Natural killer cell (primary cell): ENCODE results near the gene LIN9. TPM values are rescaled to one million over a fixed set of nuclear protein-coding genes. Genes with fewer than 3 reads are reported as not detected.

Source experiments
- ATAC-seq, 3 donors: fragments of 150-1000 bp in 2 of 3; fragments of 200-7000 bp in 1 of 3; cut with Tn5 transposase; 1 replicate in 1 of 3; 2 replicates in 2 of 3; pipeline ENCODE4 v1.10.0; 2021; ENCODE audit warnings: mild to moderate bottlenecking in 2 of 3, moderate library complexity in 2 of 3
- DNase-seq, 2 donors: peaks; one replicate each; pipeline versions ENCODE4 v3.0.0 to v3.0.0-alpha.2; 2013 to 2021; ENCODE audit warnings: mixed read lengths in 1 of 2
- H3K27ac ChIP-seq: one replicate; pipeline ENCODE4 v1.5.1; 2013; ENCODE audit warnings: mild to moderate bottlenecking, low read length
- H3K27me3 ChIP-seq: one replicate; pipeline ENCODE4 v1.6.1; 2013; ENCODE audit warnings: low read length; ENCODE audit not compliant: control insufficient read depth, insufficient read depth
- H3K36me3 ChIP-seq: one replicate; pipeline ENCODE4 v1.6.1; 2013; ENCODE audit warnings: low read length; ENCODE audit not compliant: control insufficient read depth, insufficient read depth
- H3K4me1 ChIP-seq: one replicate; pipeline ENCODE4 v1.6.1; 2013; ENCODE audit warnings: low read length; ENCODE audit not compliant: control insufficient read depth, insufficient read depth
- H3K4me3 ChIP-seq: one replicate; pipeline ENCODE4 v1.5.1; 2013; ENCODE audit warnings: low read length
- H3K9me3 ChIP-seq: one replicate; pipeline ENCODE4 v1.6.1; 2013; ENCODE audit warnings: low read length; ENCODE audit not compliant: control insufficient read depth, insufficient read depth
- H3K27ac Mint-ChIP-seq, 2 donors: one replicate each; pipeline ENCODE4 v1.8.0; 2022; ENCODE audit warnings: mild to moderate bottlenecking in 2 of 2, mixed read lengths in 2 of 2, moderate library complexity in 1 of 2
- H3K27me3 Mint-ChIP-seq, 2 donors: one replicate each; pipeline ENCODE4 v1.8.0; 2022; ENCODE audit warnings: low read depth in 2 of 2, mixed read lengths in 2 of 2
- H3K36me3 Mint-ChIP-seq: one replicate; pipeline ENCODE4 v1.8.0; 2022; ENCODE audit warnings: mixed read lengths
- H3K4me1 Mint-ChIP-seq, 2 donors: one replicate each; pipeline ENCODE4 v1.8.0; 2022; ENCODE audit warnings: mixed read lengths in 2 of 2
- H3K4me3 Mint-ChIP-seq: one replicate; pipeline ENCODE4 v1.8.0; 2022; ENCODE audit warnings: mild to moderate bottlenecking, moderate library complexity, mixed read lengths
- H3K9me3 Mint-ChIP-seq, 2 donors: one replicate each; pipeline ENCODE4 v1.8.0; 2022; ENCODE audit warnings: mixed read lengths in 2 of 2
- CTCF ChIP-seq: fragments of 200-600 bp; IDR thresholded peaks from one replicate; pipeline ENCODE4 v1.8.0; 2022; ENCODE audit warnings: antibody characterized with exemption
- WGBS: methylation state at CpG from one replicate; pipeline ENCODE4 v1.1.7; 2013; ENCODE audit warnings: missing lambda C conversion rate; ENCODE audit not compliant: insufficient coverage; 5-methylcytosine and 5-hydroxymethylcytosine counted together
- intact Hi-C: fragments of 100-400 bp; cut with micrococcal nuclease; formaldehyde crosslinking; loops from one replicate; pipeline ENCODE4 v1.14.2; 2022
- total RNA-seq, 4 donors: library from RNA; stranded (reverse); fragments of 120-200 nt in 1 of 4; gene quantifications; one replicate each; pipeline versions ENCODE4 v1.2.3 to v1.2.4, GENCODE V29; 2013 to 2022

LIN9 gene
- total RNA-seq, 3 donors from 2014 or later (not counting 1 experiment from before 2014, with no cell fraction given): 1.3 to 2.9 (median 2.4) TPM

DNA sequence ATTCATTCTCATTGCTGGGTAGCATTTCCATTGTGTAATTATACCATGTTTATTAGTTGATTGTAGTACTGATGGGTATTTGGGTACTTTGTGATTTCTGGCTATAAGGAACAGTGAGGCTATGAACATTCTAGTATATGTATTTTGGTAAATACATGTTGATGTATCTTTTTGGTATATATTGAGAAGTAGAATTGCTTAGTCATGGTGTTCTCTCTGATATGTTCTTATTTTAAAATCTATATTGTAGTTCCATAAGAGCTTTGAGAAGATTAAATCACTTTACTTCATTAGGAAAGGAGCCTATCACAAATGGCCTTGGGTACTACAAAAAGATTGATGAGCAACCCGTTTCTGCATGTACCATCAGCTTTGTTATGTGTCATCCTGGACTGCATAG, 72.1 kb downstream of the LIN9 start:
- Mint-ChIP-seq H3K27ac (no peak overlapping the region), H3K4me1 (no peaks in the 10 kb centered on the region), H3K27me3 (no peaks in the 10 kb centered on the region), H3K9me3 (no peaks in the 10 kb centered on the region), H3K4me3 (no peak overlapping the region), H3K36me3 (no peaks in the 10 kb centered on the region)
- H3K27me3 ChIP-seq: no peaks in the 10 kb centered on the region
- no peak overlapping the region for H3K4me3 ChIP-seq
- H3K36me3 ChIP-seq: peaks cover 6% of the 10 kb centered on the region
- no peaks in the 10 kb centered on the region for H3K4me1 ChIP-seq
- 100% methylated on average over 1 of the region's 1 CpG for WGBS
- no peak for ATAC-seq
- no peak for DNase-seq
- TF ChIP-seq CTCF: no peak
- no peaks in the 10 kb centered on the region for H3K9me3 ChIP-seq
- intact Hi-C loops: no loop called here
- H3K27ac ChIP-seq: no peak overlapping the region

- Histone ChIP-seq H3K27ac (no peak overlapping the region), H3K27me3 (no peaks in the 10 kb centered on the region), H3K9me3 (no peaks in the 10 kb centered on the region), H3K36me3 (peaks cover 4% of the 10 kb centered on the region), H3K4me1 (no peaks in the 10 kb centered on the region), H3K4me3 (no peak overlapping the region)
- no peaks in the 10 kb centered on the region for H3K9me3 Mint-ChIP-seq
- ATAC-seq (no peak), DNase-seq (no peak)
- no peak for TF ChIP-seq CTCF
- H3K27me3 Mint-ChIP-seq: no peaks in the 10 kb centered on the region
- WGBS: 69% methylated on average over 1 of the region's 3 CpGs
- intact Hi-C loops: no loop called here
- no peak overlapping the region for H3K27ac Mint-ChIP-seq
- H3K4me3 Mint-ChIP-seq: no peak overlapping the region
- H3K4me1 Mint-ChIP-seq: no peaks in the 10 kb centered on the region
- no peaks in the 10 kb centered on the region for H3K36me3 Mint-ChIP-seq
Measured at GRCh38 chr1:226233806-226234205, 75.2 kb downstream of the LIN9 start.

DNA sequence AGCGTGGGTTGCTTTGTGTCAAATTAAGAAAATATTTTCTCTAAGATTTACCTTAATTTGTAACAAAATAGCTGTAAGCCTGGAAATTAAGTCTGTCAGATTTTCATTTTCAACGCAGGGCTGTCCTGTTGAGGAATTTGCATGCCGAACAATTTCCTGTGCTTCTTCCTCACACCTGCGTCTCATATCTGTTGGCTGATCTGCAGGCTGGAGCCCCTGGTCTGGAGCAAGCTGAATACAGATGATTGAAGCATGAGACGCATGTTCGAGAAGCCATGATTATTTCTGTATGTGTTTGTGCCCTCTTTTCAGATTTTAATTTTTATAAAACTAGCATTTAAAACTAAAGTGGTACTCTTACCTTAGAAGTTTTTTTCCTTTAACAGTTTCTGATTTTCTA, 75.7 kb downstream of the LIN9 start:
- no peak for TF ChIP-seq CTCF
- 51% methylated on average over 5 of the region's 6 CpGs for WGBS

GRCh38 chr1:226226601-226227000, 82.4 kb downstream of the LIN9 start:
- DNase-seq: no peak
- Mint-ChIP-seq H3K4me1 (no peaks in the 10 kb centered on the region), H3K27me3 (peaks cover 15 to 27% of the 10 kb centered on the region in 2 donors), H3K27ac (no peak overlapping the region), H3K9me3 (no peaks in the 10 kb centered on the region), H3K36me3 (peaks cover 8% of the 10 kb centered on the region), H3K4me3 (peak overlapping the region; percentile 29)
- 90% methylated on average over 1 of the region's 3 CpGs for WGBS
- Histone ChIP-seq H3K27ac (no peak overlapping the region), H3K4me3 (no peak overlapping the region), H3K27me3 (peaks cover 6% of the 10 kb centered on the region), H3K4me1 (peaks cover 12% of the 10 kb centered on the region), H3K9me3 (no peaks in the 10 kb centered on the region), H3K36me3 (no peaks in the 10 kb centered on the region)
- intact Hi-C loops: no loop called here
- TF ChIP-seq CTCF: no peak
- no peak for ATAC-seq

More for the DNA sequence above, 75.7 kb downstream of the LIN9 start:
- Mint-ChIP-seq H3K4me1 (no peaks in the 10 kb centered on the region), H3K36me3 (no peaks in the 10 kb centered on the region), H3K9me3 (no peaks in the 10 kb centered on the region), H3K4me3 (no peak overlapping the region), H3K27me3 (no peaks in the 10 kb centered on the region), H3K27ac (no peak overlapping the region)
- Histone ChIP-seq H3K4me3 (no peak overlapping the region), H3K36me3 (peaks cover 4% of the 10 kb centered on the region), H3K27ac (no peak overlapping the region), H3K9me3 (no peaks in the 10 kb centered on the region), H3K27me3 (no peaks in the 10 kb centered on the region), H3K4me1 (no peaks in the 10 kb centered on the region)
- DNase-seq (no peak), ATAC-seq (no peak)
- intact Hi-C loops: no loop called here
